IgD-negative memory B cell (primary cell): ENCODE results near the gene BTRC. TPM values are rescaled to one million over a fixed set of nuclear protein-coding genes. Genes with fewer than 3 reads are reported as not detected.
A peak's percentile ranks its signal among the peaks of the same experiment; 100 is the strongest.

Experiments used
- H3K27ac Mint-ChIP-seq, 3 donors: one replicate each; pipeline ENCODE4 v1.8.0; 2020 to 2022; ENCODE audit warnings: mild to moderate bottlenecking in 3 of 3, mixed read lengths in 3 of 3, moderate library complexity in 1 of 3
- H3K27me3 Mint-ChIP-seq: one replicate; pipeline ENCODE4 v1.8.0; 2021; ENCODE audit warnings: mixed read lengths
- H3K36me3 Mint-ChIP-seq: one replicate; pipeline ENCODE4 v1.8.0; 2020; ENCODE audit warnings: mild to moderate bottlenecking, mixed read lengths
- H3K4me1 Mint-ChIP-seq, 3 donors: one replicate each; pipeline ENCODE4 v1.8.0; 2020 to 2022; ENCODE audit warnings: mixed read lengths in 3 of 3, mild to moderate bottlenecking in 1 of 3
- H3K4me3 Mint-ChIP-seq, 4 donors: one replicate each; pipeline ENCODE4 v1.8.0; 2020 to 2022; ENCODE audit warnings: mild to moderate bottlenecking in 4 of 4, mixed read lengths in 4 of 4, moderate library complexity in 3 of 4
- H3K9me3 Mint-ChIP-seq, 3 donors: one replicate each; pipeline ENCODE4 v1.8.0; 2020 to 2021; ENCODE audit warnings: mixed read lengths in 3 of 3, mild to moderate bottlenecking in 1 of 3
- polyA plus RNA-seq: library from polyadenylated mRNA; unstranded; fragments of 300-500 nt; fragmentation: Illumina TruSeq; gene quantifications from one replicate; pipeline ENCODE4 v1.2.3, GENCODE V29; 2021

BTRC gene
- polyA plus RNA-seq, 1 donor from 2014 or later: 8.3 TPM

GRCh38 chr10:101438881-101439391 lies 85.0 kb downstream of the BTRC start:
- H3K27me3 Mint-ChIP-seq: no peaks in the 10 kb centered on the region
- no peaks in the 10 kb centered on the region for H3K9me3 Mint-ChIP-seq
- no peak overlapping the region for H3K27ac Mint-ChIP-seq
- no peak overlapping the region for H3K4me3 Mint-ChIP-seq
- peaks cover 3% of the 10 kb centered on the region for H3K36me3 Mint-ChIP-seq
- peaks cover 0 to 4% (median 3%) of the 10 kb centered on the region in 3 donors for H3K4me1 Mint-ChIP-seq

GRCh38 chr10:101441541-101442455 lies 87.8 kb downstream of the BTRC start:
- Mint-ChIP-seq H3K4me3 (no peak overlapping the region), H3K27ac (peak overlapping the region in 1 of 3 donors; percentile 5), H3K27me3 (no peaks in the 10 kb centered on the region), H3K4me1 (peaks cover 0 to 5% (median 1%) of the 10 kb centered on the region in 3 donors), H3K9me3 (no peaks in the 10 kb centered on the region), H3K36me3 (peaks cover 2% of the 10 kb centered on the region)

GRCh38 chr10:101442456-101442800 lies 88.5 kb downstream of the BTRC start:
- H3K4me1 Mint-ChIP-seq: peaks cover 0 to 5% (median 1%) of the 10 kb centered on the region in 3 donors
- no peak overlapping the region for H3K4me3 Mint-ChIP-seq
- H3K36me3 Mint-ChIP-seq: peaks cover 2% of the 10 kb centered on the region
- H3K27me3 Mint-ChIP-seq: no peaks in the 10 kb centered on the region
- no peaks in the 10 kb centered on the region for H3K9me3 Mint-ChIP-seq
- peak overlapping the region in 1 of 3 donors; percentile 5 for H3K27ac Mint-ChIP-seq

- Mint-ChIP-seq H3K27me3 (no peaks in the 10 kb centered on the region), H3K27ac (no peak overlapping the region), H3K9me3 (no peaks in the 10 kb centered on the region), H3K4me3 (no peak overlapping the region), H3K4me1 (peaks cover 0 to 5% (median 1%) of the 10 kb centered on the region in 3 donors), H3K36me3 (no peaks in the 10 kb centered on the region)
Observed at GRCh38 chr10:101444058-101444898, 90.3 kb downstream of the BTRC start.

DNA sequence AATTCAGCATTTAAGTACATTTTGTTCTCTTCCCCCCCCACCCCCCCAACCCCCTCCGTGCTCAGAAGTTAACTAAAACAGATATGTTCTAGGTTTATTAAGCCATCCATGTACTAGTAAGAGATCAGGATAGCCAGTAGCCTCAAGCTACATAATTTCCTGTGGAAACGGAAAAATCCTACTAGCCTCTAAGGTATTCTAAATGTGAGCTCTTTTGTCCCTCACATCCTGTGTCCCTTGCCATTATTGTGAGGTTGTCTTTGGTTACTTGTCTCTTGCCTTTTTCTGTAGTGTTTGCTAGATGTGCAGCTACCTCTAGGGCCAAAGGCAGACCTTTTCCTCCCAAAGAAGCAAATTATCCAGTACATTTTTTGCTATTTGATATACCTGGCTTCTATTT lies 92.1 kb downstream of the BTRC start:
- H3K4me1 Mint-ChIP-seq: peaks cover 8 to 13% (median 10%) of the 10 kb centered on the region in 3 donors

GRCh38 chr10:101446947-101447346 lies 93.0 kb downstream of the BTRC start:
- H3K36me3 Mint-ChIP-seq: peaks cover 2% of the 10 kb centered on the region
- no peak overlapping the region for H3K4me3 Mint-ChIP-seq
- H3K4me1 Mint-ChIP-seq: peaks cover 10 to 16% (median 14%) of the 10 kb centered on the region in 3 donors
- H3K9me3 Mint-ChIP-seq: no peaks in the 10 kb centered on the region
- no peak overlapping the region for H3K27ac Mint-ChIP-seq
- H3K27me3 Mint-ChIP-seq: peaks cover 2% of the 10 kb centered on the region

More for the DNA sequence above, 92.1 kb downstream of the BTRC start:
- no peak overlapping the region for H3K4me3 Mint-ChIP-seq
- H3K9me3 Mint-ChIP-seq: no peaks in the 10 kb centered on the region
- peaks cover 2% of the 10 kb centered on the region for H3K36me3 Mint-ChIP-seq
- H3K27ac Mint-ChIP-seq: no peak overlapping the region
- no peaks in the 10 kb centered on the region for H3K27me3 Mint-ChIP-seq

GRCh38 chr10:101447477-101447876 lies 93.5 kb downstream of the BTRC start:
- Mint-ChIP-seq H3K4me3 (no peak overlapping the region), H3K4me1 (peaks cover 10 to 16% (median 11%) of the 10 kb centered on the region in 3 donors), H3K36me3 (peaks cover 2% of the 10 kb centered on the region), H3K9me3 (no peaks in the 10 kb centered on the region), H3K27ac (no peak overlapping the region), H3K27me3 (peaks cover 2% of the 10 kb centered on the region)

DNA sequence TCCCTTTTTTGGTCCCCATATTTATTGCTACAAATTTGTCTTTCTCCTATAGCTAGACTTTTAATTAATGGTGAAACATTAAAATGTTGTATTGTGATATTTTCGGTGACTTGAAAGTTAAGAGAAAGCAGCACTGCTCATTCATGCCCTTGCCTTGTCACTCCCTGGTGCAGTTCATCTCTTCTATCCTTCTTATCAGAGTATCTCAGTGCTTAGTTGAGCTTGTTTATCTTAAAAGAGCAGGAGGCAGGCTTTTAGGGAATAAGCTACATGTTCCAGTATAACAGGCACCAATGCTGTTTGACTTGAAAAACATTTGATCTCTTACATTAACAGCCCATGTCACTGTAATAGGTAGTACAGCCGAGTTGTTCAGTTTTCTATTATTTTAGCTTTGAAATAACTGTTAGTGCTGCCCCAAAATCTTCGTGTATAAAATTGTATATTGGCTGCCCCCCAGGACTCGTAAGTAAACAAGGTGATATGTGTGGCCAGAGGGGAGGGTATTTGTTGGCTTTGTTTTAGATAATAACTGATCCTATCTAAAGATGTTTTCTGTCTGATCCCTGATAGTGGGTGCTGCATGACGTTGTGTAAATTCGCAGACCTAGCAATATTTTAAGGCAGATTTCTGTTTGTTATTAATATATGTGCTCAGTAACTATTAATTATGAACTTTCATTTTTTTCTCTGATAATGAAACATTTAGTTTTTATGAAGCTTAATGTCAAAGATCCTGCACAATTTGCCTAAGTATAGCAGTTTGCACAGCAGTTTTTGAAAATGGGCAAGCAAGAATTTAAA lies 96.5 kb downstream of the BTRC start:
- H3K4me1 Mint-ChIP-seq: peaks cover 10 to 16% (median 10%) of the 10 kb centered on the region in 3 donors
- no peaks in the 10 kb centered on the region for H3K9me3 Mint-ChIP-seq
- H3K27ac Mint-ChIP-seq: peak overlapping the region in 1 of 3 donors; percentile 31
- H3K27me3 Mint-ChIP-seq: peaks cover 2% of the 10 kb centered on the region
- H3K4me3 Mint-ChIP-seq: no peak overlapping the region
- peaks cover 4% of the 10 kb centered on the region for H3K36me3 Mint-ChIP-seq

GRCh38 chr10:101451261-101451660 lies 97.3 kb downstream of the BTRC start:
- peaks cover 4% of the 10 kb centered on the region for H3K36me3 Mint-ChIP-seq
- no peaks in the 10 kb centered on the region for H3K9me3 Mint-ChIP-seq
- no peak overlapping the region for H3K27ac Mint-ChIP-seq
- H3K4me1 Mint-ChIP-seq: peaks cover 9 to 16% (median 10%) of the 10 kb centered on the region in 3 donors
- no peak overlapping the region for H3K4me3 Mint-ChIP-seq
- H3K27me3 Mint-ChIP-seq: peaks cover 2% of the 10 kb centered on the region

DNA sequence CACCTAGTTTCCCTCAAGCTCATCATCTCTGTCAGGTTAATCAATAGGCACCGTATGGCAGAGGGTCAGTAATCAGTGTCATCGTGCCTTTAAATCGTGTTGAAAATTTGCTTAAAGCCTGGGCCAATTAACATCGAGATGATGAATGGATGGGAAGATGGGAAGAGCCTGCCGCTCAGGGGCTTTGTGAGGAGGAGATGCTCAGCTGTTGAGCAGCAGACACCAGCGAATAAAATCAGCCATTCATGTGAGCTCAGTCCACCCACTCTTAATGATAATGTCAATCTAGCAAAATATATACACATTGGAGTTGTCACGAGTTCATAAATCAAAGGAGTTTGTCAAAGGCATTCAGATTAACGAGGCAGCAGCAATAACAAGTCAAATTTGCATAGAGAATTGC lies 97.7 kb downstream of the BTRC start:
- Mint-ChIP-seq H3K27ac (no peak overlapping the region), H3K4me1 (peaks cover 9 to 16% (median 10%) of the 10 kb centered on the region in 3 donors), H3K36me3 (peaks cover 4% of the 10 kb centered on the region), H3K27me3 (peaks cover 2% of the 10 kb centered on the region), H3K4me3 (no peak overlapping the region), H3K9me3 (no peaks in the 10 kb centered on the region)

DNA sequence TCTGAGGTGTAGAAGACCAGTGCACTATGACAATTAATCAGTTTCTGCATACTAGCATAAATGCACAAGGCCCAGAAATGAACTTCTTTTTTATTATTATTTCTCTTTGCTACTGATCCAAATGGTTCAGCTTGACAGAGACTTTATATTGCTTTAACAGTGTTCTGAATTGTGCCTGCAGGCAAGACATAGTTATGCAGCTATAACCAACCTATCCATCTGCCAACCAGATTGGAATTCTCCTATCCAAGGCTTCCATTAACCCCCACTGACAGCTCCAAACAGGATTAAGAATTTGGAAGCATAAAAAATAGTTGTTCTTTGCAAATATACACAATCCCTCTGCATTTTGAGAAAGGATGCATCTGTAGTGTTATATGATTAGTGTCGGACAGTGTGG lies 98.2 kb downstream of the BTRC start:
- Mint-ChIP-seq H3K4me3 (no peak overlapping the region), H3K27me3 (peaks cover 2% of the 10 kb centered on the region), H3K27ac (no peak overlapping the region), H3K9me3 (no peaks in the 10 kb centered on the region), H3K36me3 (peaks cover 4% of the 10 kb centered on the region), H3K4me1 (peaks cover 10 to 16% (median 10%) of the 10 kb centered on the region in 3 donors)

DNA sequence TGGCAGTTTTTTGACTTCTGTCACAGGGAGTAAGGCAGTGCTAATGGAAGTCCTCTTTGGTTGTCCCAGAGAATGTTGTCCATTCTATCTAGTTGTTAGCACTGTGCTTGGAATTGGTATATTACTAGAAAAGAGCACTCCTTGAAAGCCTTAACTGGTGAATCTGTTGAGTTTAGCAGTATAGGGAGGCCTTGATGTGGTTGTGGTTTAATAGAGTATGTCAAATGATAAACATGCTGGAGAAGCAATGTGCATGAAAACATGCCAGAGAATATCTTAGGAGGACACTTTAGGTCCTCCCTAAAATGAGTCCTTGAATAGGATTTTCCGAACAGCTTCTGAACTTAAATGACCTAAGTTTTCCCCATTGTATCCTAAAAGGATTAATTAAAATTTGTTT lies 98.6 kb downstream of the BTRC start:
- Mint-ChIP-seq H3K4me3 (no peak overlapping the region), H3K36me3 (peaks cover 4% of the 10 kb centered on the region), H3K27ac (no peak overlapping the region), H3K4me1 (peaks cover 10 to 16% (median 12%) of the 10 kb centered on the region in 3 donors), H3K27me3 (peaks cover 2% of the 10 kb centered on the region), H3K9me3 (no peaks in the 10 kb centered on the region)

DNA sequence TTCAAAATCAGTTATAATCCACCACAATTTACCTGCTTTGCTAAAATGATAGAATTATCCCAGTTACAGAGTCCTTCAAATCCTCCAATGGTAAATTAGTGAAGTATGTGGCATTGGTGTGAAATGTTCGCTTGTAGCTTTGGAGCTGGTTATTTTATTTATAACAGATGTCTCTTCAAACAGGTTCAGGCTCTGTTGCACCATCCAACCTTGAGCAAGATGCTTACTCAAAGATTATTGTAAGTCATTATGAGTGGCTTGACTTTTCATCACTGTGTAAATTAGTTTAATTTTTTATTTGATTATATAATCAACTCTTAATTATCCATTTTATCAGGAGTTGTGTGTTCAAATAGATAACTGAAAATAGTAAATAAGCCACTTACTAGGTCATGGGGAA lies 99.4 kb downstream of the BTRC start:
- Mint-ChIP-seq H3K27me3 (peaks cover 2% of the 10 kb centered on the region), H3K4me1 (peaks cover 10 to 16% (median 12%) of the 10 kb centered on the region in 3 donors), H3K4me3 (no peak overlapping the region), H3K27ac (no peak overlapping the region), H3K9me3 (no peaks in the 10 kb centered on the region), H3K36me3 (peaks cover 4% of the 10 kb centered on the region)
